CD14-positive monocyte (primary cell): ENCODE measurements around the gene MACROD2. TPM values are rescaled to one million over a fixed set of nuclear protein-coding genes. Genes with fewer than 3 reads are reported as not detected.

Experiments used
- DNase-seq, 3 donors: peaks; one replicate each; pipeline ENCODE4 v3.0.0-alpha.2; 2011 to 2022
- H2AFZ ChIP-seq: 2 replicates; pipeline ENCODE4 v1.6.0; 2012; ENCODE audit warnings: mild to moderate bottlenecking, low read depth, low read length, inconsistent platforms; ENCODE audit not compliant: insufficient read depth, poor library complexity, severe bottlenecking
- H3K27ac ChIP-seq, 2 donors: 1 replicate in 1 of 2; 2 replicates in 1 of 2; pipeline ENCODE4 v1.5.1; 2012 to 2013; ENCODE audit warnings: low read length in 2 of 2, control low read depth in 1 of 2, inconsistent platforms in 1 of 2, low read depth in 1 of 2, mild to moderate bottlenecking in 1 of 2
- H3K27me3 ChIP-seq, 2 donors: one replicate each; pipeline versions ENCODE4 v1.6.0 to v1.6.1; 2011 to 2013; ENCODE audit warnings: low read length in 2 of 2; ENCODE audit not compliant: control insufficient read depth in 2 of 2, insufficient read depth in 2 of 2
- H3K36me3 ChIP-seq, 2 donors: replicated peaks in 1 of 2; 1 replicate in 1 of 2; 2 replicates in 1 of 2; pipeline versions ENCODE4 v1.5.1 to v1.6.1; 2012 to 2013; ENCODE audit warnings: low read length in 2 of 2, control low read depth in 1 of 2, inconsistent platforms in 1 of 2, mild to moderate bottlenecking in 1 of 2; ENCODE audit not compliant: insufficient read depth in 2 of 2, control insufficient read depth in 1 of 2
- H3K4me1 ChIP-seq, 2 donors: 1 replicate in 1 of 2; 2 replicates in 1 of 2; pipeline versions ENCODE4 v1.5.1 to v1.6.1; 2012 to 2013; ENCODE audit warnings: low read length in 2 of 2, control low read depth in 1 of 2, inconsistent platforms in 1 of 2, mild to moderate bottlenecking in 1 of 2, moderate library complexity in 1 of 2; ENCODE audit not compliant: insufficient read depth in 2 of 2, control insufficient read depth in 1 of 2
- H3K4me2 ChIP-seq: replicated peaks from 2 replicates; pipeline ENCODE3; 2012; ENCODE audit warnings: low read length, moderate library complexity, mild to moderate bottlenecking; ENCODE audit not compliant: poor library complexity, severe bottlenecking; ENCODE audit errors: extremely low read depth
- H3K4me3 ChIP-seq, 3 experiments: fragments of 200-600 bp in 1 of 3; sonication (generic) in 1 of 3; replicated peaks in 1 of 3; 1 replicate in 2 of 3; 2 replicates in 1 of 3; pipeline ENCODE4 v1.5.1; 2011 to 2013; ENCODE audit warnings: low read length in 3 of 3, mild to moderate bottlenecking in 3 of 3, control low read depth in 2 of 3, low read depth in 2 of 3, inconsistent platforms in 1 of 3, moderate library complexity in 1 of 3
- H3K79me2 ChIP-seq: 2 replicates; pipeline ENCODE4 v1.6.0; 2012; ENCODE audit warnings: mild to moderate bottlenecking, control low read depth, inconsistent platforms, low read length, moderate library complexity; ENCODE audit not compliant: insufficient read depth
- H3K9ac ChIP-seq: 2 replicates; pipeline ENCODE4 v1.6.0; 2017; ENCODE audit warnings: low read length, mild to moderate bottlenecking; ENCODE audit not compliant: insufficient read depth, poor library complexity, severe bottlenecking
- H3K9me3 ChIP-seq, 2 donors: replicated peaks in 1 of 2; 1 replicate in 1 of 2; 2 replicates in 1 of 2; pipeline versions ENCODE4 v1.5.1 to v1.6.1; 2012 to 2013; ENCODE audit warnings: low read length in 2 of 2, control low read depth in 1 of 2; ENCODE audit not compliant: control insufficient read depth in 1 of 2, insufficient read depth in 1 of 2
- H4K20me1 ChIP-seq: 2 replicates; pipeline ENCODE4 v1.6.0; 2012; ENCODE audit warnings: mild to moderate bottlenecking, low read length, control low read depth, moderate library complexity; ENCODE audit not compliant: insufficient read depth
- H3K27ac Mint-ChIP-seq, 7 donors: one replicate each; pipeline ENCODE4 v1.8.0; 2020; ENCODE audit warnings: mild to moderate bottlenecking in 7 of 7, mixed read lengths in 7 of 7, moderate library complexity in 6 of 7, inconsistent platforms in 2 of 7
- H3K27me3 Mint-ChIP-seq, 3 donors: one replicate each; pipeline ENCODE4 v1.8.0; 2021 to 2022; ENCODE audit warnings: low read depth in 3 of 3, mild to moderate bottlenecking in 3 of 3, mixed read lengths in 3 of 3, moderate library complexity in 3 of 3, inconsistent platforms in 1 of 3
- H3K36me3 Mint-ChIP-seq, 2 donors: one replicate each; pipeline ENCODE4 v1.8.0; 2020; ENCODE audit warnings: mixed read lengths in 2 of 2, inconsistent platforms in 1 of 2, mild to moderate bottlenecking in 1 of 2
- H3K4me1 Mint-ChIP-seq: one replicate; pipeline ENCODE4 v1.8.0; 2020; ENCODE audit warnings: mild to moderate bottlenecking, mixed read lengths
- H3K4me3 Mint-ChIP-seq, 2 donors: one replicate each; pipeline ENCODE4 v1.8.0; 2020; ENCODE audit warnings: mild to moderate bottlenecking in 2 of 2, mixed read lengths in 2 of 2, moderate library complexity in 1 of 2
- H3K9me3 Mint-ChIP-seq, 7 donors: one replicate each; pipeline ENCODE4 v1.8.0; 2020 to 2022; ENCODE audit warnings: mixed read lengths in 7 of 7, mild to moderate bottlenecking in 6 of 7, moderate library complexity in 6 of 7, inconsistent platforms in 2 of 7
- WGBS: methylation state at CpG from one replicate; pipeline ENCODE4 v1.1.5; 2013; ENCODE audit warnings: missing lambda C conversion rate; ENCODE audit not compliant: insufficient coverage; 5-methylcytosine and 5-hydroxymethylcytosine counted together
- intact Hi-C, 2 donors: fragments of 100-400 bp; cut with micrococcal nuclease; formaldehyde crosslinking; loops; one replicate each; pipeline versions ENCODE4 v1.15.0 to v1.15.1; 2023
- polyA plus RNA-seq, 3 donors: library from polyadenylated mRNA; depleted of rRNA in 1 of 3; unstranded in 2 of 3; stranded (reverse) in 1 of 3; fragments of 300-500 nt in 2 of 3; fragments of >200 nt in 1 of 3; fragmentation: Illumina TruSeq in 2 of 3; gene quantifications; 1 replicate in 2 of 3; 2 replicates in 1 of 3; pipeline ENCODE4 v1.2.3, GENCODE V29; 2012 to 2021
- TF ChIP-seq, protein P1 (sequence below): fragments of 200-600 bp; IDR thresholded peaks from one replicate; pipeline ENCODE4 v1.8.0; 2022; ENCODE audit warnings: antibody characterized with exemption, mild to moderate bottlenecking

Gene MACROD2
- polyA plus RNA-seq, 3 donors: 0.23 TPM; not detected in 2

DNA sequence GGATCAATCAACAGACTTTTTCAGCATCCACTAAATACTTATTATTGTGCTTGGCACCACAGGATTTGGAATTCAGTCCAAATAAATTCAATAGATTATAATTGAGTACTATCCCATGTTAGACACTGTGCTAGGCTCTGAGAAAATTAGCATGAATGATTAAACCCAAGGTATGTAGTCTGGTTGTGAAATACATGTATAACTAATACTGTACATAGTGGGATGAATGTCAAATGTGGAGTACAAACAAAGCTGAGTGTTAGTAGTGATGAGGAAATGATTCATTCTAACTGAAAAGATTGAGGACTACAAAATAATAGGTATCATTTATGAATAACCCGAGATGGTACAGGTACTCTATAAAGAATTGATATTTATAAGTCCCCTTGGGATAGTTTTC is 454.0 kb downstream of the MACROD2 start:
- H3K36me3 ChIP-seq: no peaks in the 10 kb centered on the region
- no peak overlapping the region for H3K4me3 ChIP-seq
- no peaks in the 10 kb centered on the region for H4K20me1 ChIP-seq
- Mint-ChIP-seq H3K36me3 (no peaks in the 10 kb centered on the region), H3K4me3 (no peak overlapping the region), H3K27me3 (peaks cover 0 to 2% (median 0%) of the 10 kb centered on the region in 3 donors), H3K9me3 (peaks cover 6 to 15% (median 10%) of the 10 kb centered on the region in 7 donors), H3K27ac (no peak overlapping the region), H3K4me1 (no peaks in the 10 kb centered on the region)
- TF ChIP-seq, protein P1, sequence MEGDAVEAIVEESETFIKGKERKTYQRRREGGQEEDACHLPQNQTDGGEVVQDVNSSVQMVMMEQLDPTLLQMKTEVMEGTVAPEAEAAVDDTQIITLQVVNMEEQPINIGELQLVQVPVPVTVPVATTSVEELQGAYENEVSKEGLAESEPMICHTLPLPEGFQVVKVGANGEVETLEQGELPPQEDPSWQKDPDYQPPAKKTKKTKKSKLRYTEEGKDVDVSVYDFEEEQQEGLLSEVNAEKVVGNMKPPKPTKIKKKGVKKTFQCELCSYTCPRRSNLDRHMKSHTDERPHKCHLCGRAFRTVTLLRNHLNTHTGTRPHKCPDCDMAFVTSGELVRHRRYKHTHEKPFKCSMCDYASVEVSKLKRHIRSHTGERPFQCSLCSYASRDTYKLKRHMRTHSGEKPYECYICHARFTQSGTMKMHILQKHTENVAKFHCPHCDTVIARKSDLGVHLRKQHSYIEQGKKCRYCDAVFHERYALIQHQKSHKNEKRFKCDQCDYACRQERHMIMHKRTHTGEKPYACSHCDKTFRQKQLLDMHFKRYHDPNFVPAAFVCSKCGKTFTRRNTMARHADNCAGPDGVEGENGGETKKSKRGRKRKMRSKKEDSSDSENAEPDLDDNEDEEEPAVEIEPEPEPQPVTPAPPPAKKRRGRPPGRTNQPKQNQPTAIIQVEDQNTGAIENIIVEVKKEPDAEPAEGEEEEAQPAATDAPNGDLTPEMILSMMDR: no peak
- H3K4me1 ChIP-seq: no peaks in the 10 kb centered on the region
- H3K4me2 ChIP-seq: no peak overlapping the region
- intact Hi-C loops: no loop called here
- DNase-seq: no peak
- WGBS: no CpG with 5 or more reads among the region's 1 CpG
- no peaks in the 10 kb centered on the region for H3K27me3 ChIP-seq
- H3K79me2 ChIP-seq: no peaks in the 10 kb centered on the region
- no peak overlapping the region for H2AFZ ChIP-seq
- no peak overlapping the region for H3K27ac ChIP-seq
- peaks cover 7 to 8% of the 10 kb centered on the region in 2 donors for H3K9me3 ChIP-seq
- no peak overlapping the region for H3K9ac ChIP-seq

DNA sequence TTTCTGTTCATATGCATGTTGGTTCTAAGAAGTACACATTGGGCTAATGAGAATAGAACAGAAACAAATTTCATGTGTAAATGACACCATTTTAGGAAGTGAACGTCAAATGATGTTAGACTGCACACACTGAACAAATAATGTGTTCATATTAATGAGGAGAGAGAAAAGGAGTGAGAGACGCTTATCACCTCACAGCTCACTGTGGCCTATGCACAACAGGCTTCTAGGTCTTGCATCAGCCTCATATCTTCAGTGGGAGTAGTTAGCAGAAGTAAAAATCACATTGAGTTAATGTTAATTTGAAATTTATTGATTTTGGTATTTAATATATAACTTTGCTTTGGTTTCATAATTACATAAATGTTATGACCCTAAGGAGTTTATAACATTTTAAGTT is 454.9 kb downstream of the MACROD2 start:
- Mint-ChIP-seq H3K4me1 (no peaks in the 10 kb centered on the region), H3K27ac (no peak overlapping the region), H3K9me3 (peaks cover 6 to 13% (median 11%) of the 10 kb centered on the region in 7 donors), H3K27me3 (peaks cover 0 to 2% (median 0%) of the 10 kb centered on the region in 3 donors), H3K4me3 (no peak overlapping the region), H3K36me3 (no peaks in the 10 kb centered on the region)
- H3K27me3 ChIP-seq: no peaks in the 10 kb centered on the region
- TF ChIP-seq, protein P1: no peak
- peaks cover 7 to 8% of the 10 kb centered on the region in 2 donors for H3K9me3 ChIP-seq
- no peak overlapping the region for H3K9ac ChIP-seq
- no peak overlapping the region for H2AFZ ChIP-seq
- DNase-seq: no peak
- WGBS: no CpG with 5 or more reads among the region's 2 CpGs
- H3K4me2 ChIP-seq: no peak overlapping the region
- H3K36me3 ChIP-seq: no peaks in the 10 kb centered on the region
- no peak overlapping the region for H3K4me3 ChIP-seq
- H4K20me1 ChIP-seq: no peaks in the 10 kb centered on the region
- no peaks in the 10 kb centered on the region for H3K79me2 ChIP-seq
- intact Hi-C loops: no loop called here
- H3K27ac ChIP-seq: no peak overlapping the region
- no peaks in the 10 kb centered on the region for H3K4me1 ChIP-seq
